HEK293 (cell line): Measurements from ENCODE around the gene VDAC1.

Experiments
- CTCF ChIA-PET: fragments of 350-600 bp; formaldehyde crosslinking; extraction: SDS; loops from one replicate; lab custom pipeline; 2021; ENCODE audit warnings: antibody characterized with exemption; lab: Yijun Ruan, JAX
- POLR2A ChIA-PET: fragments of 300-600 bp; formaldehyde crosslinking; extraction: SDS; loops from one replicate; lab custom pipeline; 2020; ENCODE audit warnings: antibody characterized with exemption, inconsistent platforms; lab: Yijun Ruan, JAX
- H3K27ac ChIP-seq: fragments of 200-500 bp; sonication (Bioruptor generic); 2 replicates; pipeline ENCODE4 v1.5.1; 2014; ENCODE audit warnings: low read depth, low read length, control low read depth, inconsistent platforms; ENCODE audit errors: extremely low read depth
- H3K36me3 ChIP-seq, 2 experiments: fragments of 200-500 bp in 1 of 2; sonication (Bioruptor generic) in 1 of 2; 1 replicate in 1 of 2; 2 replicates in 1 of 2; pipeline ENCODE4 v1.5.1; 2014 to 2017; ENCODE audit warnings: inconsistent platforms in 2 of 2, low read length in 2 of 2; ENCODE audit not compliant: control insufficient read depth in 2 of 2, insufficient read depth in 1 of 2
- H3K4me1 ChIP-seq: fragments of 200-500 bp; sonication (Bioruptor generic); 2 replicates; pipeline ENCODE4 v1.5.1; 2014; ENCODE audit warnings: mild to moderate bottlenecking, low read length, inconsistent platforms; ENCODE audit not compliant: control insufficient read depth, insufficient read depth
- H3K4me3 ChIP-seq: 2 replicates; pipeline ENCODE4 v1.5.1; 2011; ENCODE audit warnings: low read depth, mild to moderate bottlenecking, control low read depth, low read length, moderate library complexity
- H3K9me3 ChIP-seq: fragments of 200-500 bp; sonication (Bioruptor generic); 2 replicates; pipeline ENCODE4 v1.5.1; 2014; ENCODE audit warnings: low read depth, low read length, inconsistent platforms; ENCODE audit not compliant: control insufficient read depth, insufficient read depth
- GFI1B ChIP-seq: fragments of 450-650 bp; formaldehyde crosslinking; IDR thresholded peaks from 2 replicates; pipeline ENCODE4 v1.5.1; 2016; ENCODE audit warnings: missing biosample characterization, missing genetic modification characterization
- KLF16 ChIP-seq: fragments of 450-650 bp; formaldehyde crosslinking; IDR thresholded peaks from 2 replicates; pipeline ENCODE4 v1.5.1; 2017; ENCODE audit warnings: missing biosample characterization, missing genetic modification characterization
- KLF7 ChIP-seq: fragments of 450-650 bp; formaldehyde crosslinking; IDR thresholded peaks from 2 replicates; pipeline ENCODE4 v1.5.1; 2016; ENCODE audit warnings: missing biosample characterization, missing genetic modification characterization, borderline replicate concordance
- MYNN ChIP-seq: fragments of 450-650 bp; formaldehyde crosslinking; IDR thresholded peaks from 2 replicates; pipeline ENCODE4 v1.5.1; 2016; ENCODE audit warnings: missing biosample characterization, missing genetic modification characterization, borderline replicate concordance
- OSR2 ChIP-seq: fragments of 450-650 bp; formaldehyde crosslinking; IDR thresholded peaks from 2 replicates; pipeline ENCODE4 v1.5.1; 2016; ENCODE audit warnings: missing biosample characterization, missing genetic modification characterization
- ZBTB17 ChIP-seq: fragments of 450-650 bp; formaldehyde crosslinking; IDR thresholded peaks from 2 replicates; pipeline ENCODE4 v1.5.1; 2016; ENCODE audit warnings: missing biosample characterization, missing genetic modification characterization
- ZNF175 ChIP-seq: fragments of 450-650 bp; formaldehyde crosslinking; IDR thresholded peaks from 2 replicates; pipeline ENCODE4 v1.5.1; 2016; ENCODE audit warnings: missing biosample characterization, missing genetic modification characterization
- ZNF184 ChIP-seq: fragments of 450-650 bp; IDR thresholded peaks from 2 replicates; pipeline ENCODE4 v1.5.1; 2018; ENCODE audit warnings: missing biosample characterization, mild to moderate bottlenecking, missing genetic modification characterization
- ZNF239 ChIP-seq: fragments of 450-650 bp; formaldehyde crosslinking; IDR thresholded peaks from 2 replicates; pipeline ENCODE4 v1.5.1; 2016; ENCODE audit warnings: missing biosample characterization, missing genetic modification characterization
- ZNF416 ChIP-seq: fragments of 450-650 bp; formaldehyde crosslinking; IDR thresholded peaks from 2 replicates; pipeline ENCODE4 v1.5.1; 2016; ENCODE audit warnings: missing biosample characterization, missing genetic modification characterization
- TF ChIP-seq, protein P1 (sequence below): fragments of 450-650 bp; formaldehyde crosslinking; IDR thresholded peaks from 2 replicates; pipeline ENCODE4 v1.5.1; 2016; ENCODE audit warnings: missing biosample characterization, missing genetic modification characterization, borderline replicate concordance
- TF ChIP-seq, protein P2 (sequence below): fragments of 450-650 bp; formaldehyde crosslinking; IDR thresholded peaks from 2 replicates; pipeline ENCODE4 v1.5.1; 2016; ENCODE audit warnings: missing biosample characterization, missing genetic modification characterization
- TF ChIP-seq, protein P3 (sequence below): fragments of 450-650 bp; formaldehyde crosslinking; IDR thresholded peaks from 2 replicates; pipeline ENCODE4 v1.5.1; 2017; ENCODE audit warnings: missing biosample characterization, missing genetic modification characterization

VDAC1 gene

DNA sequence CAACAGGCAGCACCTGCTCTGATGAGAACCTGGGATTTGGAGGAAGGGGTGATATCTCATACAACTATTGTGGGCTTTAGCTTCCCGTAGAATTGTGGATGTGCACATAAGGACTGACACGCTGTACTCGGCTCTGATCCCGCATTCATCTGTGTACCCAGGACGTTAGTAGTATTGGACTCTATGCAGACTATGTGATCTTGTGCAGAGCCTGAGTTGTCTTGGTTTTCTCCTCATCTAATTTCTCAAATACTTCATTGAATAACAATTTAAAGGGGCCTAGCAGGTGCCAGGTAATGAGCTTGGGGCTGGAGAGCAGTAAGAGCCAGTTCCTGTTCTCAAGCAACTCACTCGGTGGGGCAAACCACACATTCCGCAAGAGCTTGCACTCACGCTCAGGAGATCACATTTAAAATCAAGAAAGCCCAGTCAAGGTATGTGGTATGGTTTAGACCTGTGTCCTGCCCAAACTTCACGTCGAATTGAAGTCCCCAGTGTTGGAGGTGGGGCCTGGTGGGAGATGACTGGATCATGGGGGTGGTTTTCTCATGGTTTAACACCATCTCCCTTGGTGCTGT is 51.1 kb downstream of the VDAC1 start:
- TF ChIP-seq, protein P1, sequence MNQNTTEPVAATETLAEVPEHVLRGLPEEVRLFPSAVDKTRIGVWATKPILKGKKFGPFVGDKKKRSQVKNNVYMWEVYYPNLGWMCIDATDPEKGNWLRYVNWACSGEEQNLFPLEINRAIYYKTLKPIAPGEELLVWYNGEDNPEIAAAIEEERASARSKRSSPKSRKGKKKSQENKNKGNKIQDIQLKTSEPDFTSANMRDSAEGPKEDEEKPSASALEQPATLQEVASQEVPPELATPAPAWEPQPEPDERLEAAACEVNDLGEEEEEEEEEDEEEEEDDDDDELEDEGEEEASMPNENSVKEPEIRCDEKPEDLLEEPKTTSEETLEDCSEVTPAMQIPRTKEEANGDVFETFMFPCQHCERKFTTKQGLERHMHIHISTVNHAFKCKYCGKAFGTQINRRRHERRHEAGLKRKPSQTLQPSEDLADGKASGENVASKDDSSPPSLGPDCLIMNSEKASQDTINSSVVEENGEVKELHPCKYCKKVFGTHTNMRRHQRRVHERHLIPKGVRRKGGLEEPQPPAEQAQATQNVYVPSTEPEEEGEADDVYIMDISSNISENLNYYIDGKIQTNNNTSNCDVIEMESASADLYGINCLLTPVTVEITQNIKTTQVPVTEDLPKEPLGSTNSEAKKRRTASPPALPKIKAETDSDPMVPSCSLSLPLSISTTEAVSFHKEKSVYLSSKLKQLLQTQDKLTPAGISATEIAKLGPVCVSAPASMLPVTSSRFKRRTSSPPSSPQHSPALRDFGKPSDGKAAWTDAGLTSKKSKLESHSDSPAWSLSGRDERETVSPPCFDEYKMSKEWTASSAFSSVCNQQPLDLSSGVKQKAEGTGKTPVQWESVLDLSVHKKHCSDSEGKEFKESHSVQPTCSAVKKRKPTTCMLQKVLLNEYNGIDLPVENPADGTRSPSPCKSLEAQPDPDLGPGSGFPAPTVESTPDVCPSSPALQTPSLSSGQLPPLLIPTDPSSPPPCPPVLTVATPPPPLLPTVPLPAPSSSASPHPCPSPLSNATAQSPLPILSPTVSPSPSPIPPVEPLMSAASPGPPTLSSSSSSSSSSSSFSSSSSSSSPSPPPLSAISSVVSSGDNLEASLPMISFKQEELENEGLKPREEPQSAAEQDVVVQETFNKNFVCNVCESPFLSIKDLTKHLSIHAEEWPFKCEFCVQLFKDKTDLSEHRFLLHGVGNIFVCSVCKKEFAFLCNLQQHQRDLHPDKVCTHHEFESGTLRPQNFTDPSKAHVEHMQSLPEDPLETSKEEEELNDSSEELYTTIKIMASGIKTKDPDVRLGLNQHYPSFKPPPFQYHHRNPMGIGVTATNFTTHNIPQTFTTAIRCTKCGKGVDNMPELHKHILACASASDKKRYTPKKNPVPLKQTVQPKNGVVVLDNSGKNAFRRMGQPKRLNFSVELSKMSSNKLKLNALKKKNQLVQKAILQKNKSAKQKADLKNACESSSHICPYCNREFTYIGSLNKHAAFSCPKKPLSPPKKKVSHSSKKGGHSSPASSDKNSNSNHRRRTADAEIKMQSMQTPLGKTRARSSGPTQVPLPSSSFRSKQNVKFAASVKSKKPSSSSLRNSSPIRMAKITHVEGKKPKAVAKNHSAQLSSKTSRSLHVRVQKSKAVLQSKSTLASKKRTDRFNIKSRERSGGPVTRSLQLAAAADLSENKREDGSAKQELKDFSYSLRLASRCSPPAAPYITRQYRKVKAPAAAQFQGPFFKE, result no peak
- no peak for TF ChIP-seq KLF7 (tag by site-specific recombination)
- TF ChIP-seq ZNF175 (tag by site-specific recombination), result no peak
- TF ChIP-seq MYNN (tag by site-specific recombination), result no peak
- TF ChIP-seq ZNF416 (tag by site-specific recombination), result no peak
- TF ChIP-seq OSR2 (tag by site-specific recombination), result no peak
- no peak for TF ChIP-seq GFI1B (tag by site-specific recombination)
- no peak for TF ChIP-seq KLF16 (tag by site-specific recombination)
- TF ChIP-seq ZNF239, result no peak
- no peak for TF ChIP-seq ZNF184 (tag by site-specific recombination)
- TF ChIP-seq, protein P2, sequence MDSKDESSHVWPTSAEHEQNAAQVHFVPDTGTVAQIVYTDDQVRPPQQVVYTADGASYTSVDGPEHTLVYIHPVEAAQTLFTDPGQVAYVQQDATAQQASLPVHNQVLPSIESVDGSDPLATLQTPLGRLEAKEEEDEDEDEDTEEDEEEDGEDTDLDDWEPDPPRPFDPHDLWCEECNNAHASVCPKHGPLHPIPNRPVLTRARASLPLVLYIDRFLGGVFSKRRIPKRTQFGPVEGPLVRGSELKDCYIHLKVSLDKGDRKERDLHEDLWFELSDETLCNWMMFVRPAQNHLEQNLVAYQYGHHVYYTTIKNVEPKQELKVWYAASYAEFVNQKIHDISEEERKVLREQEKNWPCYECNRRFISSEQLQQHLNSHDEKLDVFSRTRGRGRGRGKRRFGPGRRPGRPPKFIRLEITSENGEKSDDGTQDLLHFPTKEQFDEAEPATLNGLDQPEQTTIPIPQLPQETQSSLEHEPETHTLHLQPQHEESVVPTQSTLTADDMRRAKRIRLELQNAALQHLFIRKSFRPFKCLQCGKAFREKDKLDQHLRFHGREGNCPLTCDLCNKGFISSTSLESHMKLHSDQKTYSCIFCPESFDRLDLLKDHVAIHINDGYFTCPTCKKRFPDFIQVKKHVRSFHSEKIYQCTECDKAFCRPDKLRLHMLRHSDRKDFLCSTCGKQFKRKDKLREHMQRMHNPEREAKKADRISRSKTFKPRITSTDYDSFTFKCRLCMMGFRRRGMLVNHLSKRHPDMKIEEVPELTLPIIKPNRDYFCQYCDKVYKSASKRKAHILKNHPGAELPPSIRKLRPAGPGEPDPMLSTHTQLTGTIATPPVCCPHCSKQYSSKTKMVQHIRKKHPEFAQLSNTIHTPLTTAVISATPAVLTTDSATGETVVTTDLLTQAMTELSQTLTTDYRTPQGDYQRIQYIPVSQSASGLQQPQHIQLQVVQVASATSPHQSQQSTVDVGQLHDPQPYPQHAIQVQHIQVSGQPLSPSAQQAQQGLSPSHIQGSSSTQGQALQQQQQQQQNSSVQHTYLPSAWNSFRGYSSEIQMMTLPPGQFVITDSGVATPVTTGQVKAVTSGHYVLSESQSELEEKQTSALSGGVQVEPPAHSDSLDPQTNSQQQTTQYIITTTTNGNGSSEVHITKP (tag by site-specific recombination), result no peak
- TF ChIP-seq ZBTB17 (tag by site-specific recombination), result no peak
- TF ChIP-seq, protein P3, sequence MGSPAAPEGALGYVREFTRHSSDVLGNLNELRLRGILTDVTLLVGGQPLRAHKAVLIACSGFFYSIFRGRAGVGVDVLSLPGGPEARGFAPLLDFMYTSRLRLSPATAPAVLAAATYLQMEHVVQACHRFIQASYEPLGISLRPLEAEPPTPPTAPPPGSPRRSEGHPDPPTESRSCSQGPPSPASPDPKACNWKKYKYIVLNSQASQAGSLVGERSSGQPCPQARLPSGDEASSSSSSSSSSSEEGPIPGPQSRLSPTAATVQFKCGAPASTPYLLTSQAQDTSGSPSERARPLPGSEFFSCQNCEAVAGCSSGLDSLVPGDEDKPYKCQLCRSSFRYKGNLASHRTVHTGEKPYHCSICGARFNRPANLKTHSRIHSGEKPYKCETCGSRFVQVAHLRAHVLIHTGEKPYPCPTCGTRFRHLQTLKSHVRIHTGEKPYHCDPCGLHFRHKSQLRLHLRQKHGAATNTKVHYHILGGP (tag by site-specific recombination), result no peak
- Histone ChIP-seq H3K9me3 (no peaks in the 10 kb centered on the region), H3K4me1 (no peaks in the 10 kb centered on the region), H3K27ac (no peak overlapping the region), H3K36me3 (peaks cover 22 to 37% of the 10 kb centered on the region in 2 experiments), H3K4me3 (no peak overlapping the region)
- POLR2A ChIA-PET, result interaction anchor here (0.6 kb wide), 1 partner anchor 417 kb away, joined by 6 read pairs; no protein-coding TSS in a partner anchor
- CTCF ChIA-PET, result interaction anchor here (0.6 to 0.8 kb wide), 3 partner anchors 9 to 391 kb away, joined by 3 to 5 read pairs (median 3); no protein-coding TSS in a partner anchor
